Activated CD8-positive, alpha-beta T cell treated with anti-CD3 and anti-CD28 coated beads for 36 hours (primary cell): Measurements from ENCODE around the gene OR2T10. TPM values are rescaled to one million over a fixed set of nuclear protein-coding genes. Genes with fewer than 3 reads are reported as not detected.
"Not testable (repeated sequence)": the region's sequence is repeated elsewhere in the genome, so short reads cannot be mapped to it uniquely, and the experiment has no call there.

Source experiments
- ATAC-seq: fragments of 200-7000 bp; cut with Tn5 transposase; one replicate; pipeline ENCODE4 v1.10.0; 2021; ENCODE audit warnings: mild to moderate bottlenecking, moderate library complexity
- CTCF ChIA-PET: fragments of 350-600 bp; sonication (Branson Sonifier 250); formaldehyde crosslinking; loops from one replicate; lab custom pipeline; 2021; ENCODE audit warnings: antibody characterized with exemption; lab: Charles Lee
- POLR2A ChIA-PET: fragments of 350-600 bp; sonication (Branson Sonifier 250); formaldehyde crosslinking; loops from one replicate; lab custom pipeline; 2021; ENCODE audit warnings: antibody characterized with exemption; lab: Charles Lee
- DNase-seq: peaks from one replicate; pipeline ENCODE4 v3.0.0-alpha.2; 2020
- H3K27ac Mint-ChIP-seq: one replicate; pipeline ENCODE4 v1.8.0; 2021; ENCODE audit warnings: mild to moderate bottlenecking, mixed read lengths
- H3K27me3 Mint-ChIP-seq: one replicate; pipeline ENCODE4 v1.8.0; 2021; ENCODE audit warnings: mixed read lengths
- H3K36me3 Mint-ChIP-seq: one replicate; pipeline ENCODE4 v1.8.0; 2021; ENCODE audit warnings: low read depth, mixed read lengths
- H3K4me1 Mint-ChIP-seq: one replicate; pipeline ENCODE4 v1.8.0; 2021; ENCODE audit warnings: low read depth, mixed read lengths
- H3K4me3 Mint-ChIP-seq: one replicate; pipeline ENCODE4 v1.8.0; 2021; ENCODE audit warnings: mild to moderate bottlenecking, moderate library complexity, mixed read lengths
- H3K9me3 Mint-ChIP-seq: one replicate; pipeline ENCODE4 v1.8.0; 2021; ENCODE audit warnings: mixed read lengths
- intact Hi-C: fragments of 100-400 bp; cut with micrococcal nuclease; formaldehyde crosslinking; loops from one replicate; pipeline ENCODE4 v1.10.0; 2022
- total RNA-seq, 2 experiments: library from RNA; stranded (reverse); gene quantifications; one replicate each; pipeline ENCODE4 v1.2.3, GENCODE V29; 2021
- TF ChIP-seq, protein P1 (sequence below): fragments of 200-600 bp; IDR thresholded peaks from one replicate; pipeline ENCODE4 v1.8.0; 2022; ENCODE audit warnings: antibody characterized with exemption, mild to moderate bottlenecking

The OR2T10 gene
- total RNA-seq, 2 experiments from 2014 or later: not detected

DNA sequence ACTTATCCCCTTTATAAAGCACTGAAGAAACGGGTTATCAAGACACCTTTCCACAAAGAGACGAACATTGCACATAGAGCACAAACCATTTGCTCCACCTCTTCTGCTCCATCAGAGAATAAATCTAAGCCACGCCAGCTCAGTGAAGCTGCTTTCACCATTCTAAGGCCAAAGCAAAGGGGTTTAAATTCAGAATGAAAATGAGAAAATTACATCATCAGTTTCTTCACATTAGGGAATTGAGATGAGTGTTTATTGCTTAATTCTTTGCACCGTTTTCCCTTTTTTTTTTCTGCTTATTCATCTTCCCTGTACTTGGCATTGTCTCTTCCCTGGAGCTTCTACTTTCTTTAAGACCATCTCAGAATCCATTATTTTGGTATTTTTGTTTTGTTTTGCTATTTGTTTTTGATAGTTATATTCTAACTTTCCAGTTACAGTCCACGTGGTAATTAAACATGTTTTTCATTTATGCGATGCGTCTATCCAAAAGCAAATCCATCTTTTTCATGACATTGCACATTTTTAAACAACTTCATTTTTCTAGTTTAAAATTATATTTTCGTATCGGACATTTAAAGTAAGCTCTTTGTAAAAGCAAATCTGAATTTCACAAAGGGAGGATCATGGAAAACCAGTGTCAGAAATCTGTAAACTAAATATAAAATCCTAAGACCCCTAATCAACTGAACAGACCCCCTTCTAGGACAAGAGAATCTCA, 21.1 kb downstream of the OR2T10 start:
- peaks cover 2% of the 10 kb centered on the region for H3K9me3 Mint-ChIP-seq
- POLR2A ChIA-PET: no interaction called here
- peaks cover 2% of the 10 kb centered on the region for H3K27me3 Mint-ChIP-seq
- H3K27ac Mint-ChIP-seq: no peak overlapping the region
- TF ChIP-seq, protein P1, sequence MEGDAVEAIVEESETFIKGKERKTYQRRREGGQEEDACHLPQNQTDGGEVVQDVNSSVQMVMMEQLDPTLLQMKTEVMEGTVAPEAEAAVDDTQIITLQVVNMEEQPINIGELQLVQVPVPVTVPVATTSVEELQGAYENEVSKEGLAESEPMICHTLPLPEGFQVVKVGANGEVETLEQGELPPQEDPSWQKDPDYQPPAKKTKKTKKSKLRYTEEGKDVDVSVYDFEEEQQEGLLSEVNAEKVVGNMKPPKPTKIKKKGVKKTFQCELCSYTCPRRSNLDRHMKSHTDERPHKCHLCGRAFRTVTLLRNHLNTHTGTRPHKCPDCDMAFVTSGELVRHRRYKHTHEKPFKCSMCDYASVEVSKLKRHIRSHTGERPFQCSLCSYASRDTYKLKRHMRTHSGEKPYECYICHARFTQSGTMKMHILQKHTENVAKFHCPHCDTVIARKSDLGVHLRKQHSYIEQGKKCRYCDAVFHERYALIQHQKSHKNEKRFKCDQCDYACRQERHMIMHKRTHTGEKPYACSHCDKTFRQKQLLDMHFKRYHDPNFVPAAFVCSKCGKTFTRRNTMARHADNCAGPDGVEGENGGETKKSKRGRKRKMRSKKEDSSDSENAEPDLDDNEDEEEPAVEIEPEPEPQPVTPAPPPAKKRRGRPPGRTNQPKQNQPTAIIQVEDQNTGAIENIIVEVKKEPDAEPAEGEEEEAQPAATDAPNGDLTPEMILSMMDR: no peak
- H3K36me3 Mint-ChIP-seq: no peaks in the 10 kb centered on the region
- CTCF ChIA-PET: no interaction called here
- H3K4me3 Mint-ChIP-seq: no peak overlapping the region
- H3K4me1 Mint-ChIP-seq: peaks cover 5% of the 10 kb centered on the region
- no peak for ATAC-seq
- intact Hi-C loops: no loop called here
- no peak for DNase-seq

GRCh38 chr1:248574657-248575056, 22.8 kb downstream of the OR2T10 start, which contains the start of gene OR2T34:
Gene OR2T34 (minus strand): TSS chr1:248574757. CDS start chr1:248574757, 0 bp downstream.
- CTCF ChIA-PET: not testable (repeated sequence)

DNA sequence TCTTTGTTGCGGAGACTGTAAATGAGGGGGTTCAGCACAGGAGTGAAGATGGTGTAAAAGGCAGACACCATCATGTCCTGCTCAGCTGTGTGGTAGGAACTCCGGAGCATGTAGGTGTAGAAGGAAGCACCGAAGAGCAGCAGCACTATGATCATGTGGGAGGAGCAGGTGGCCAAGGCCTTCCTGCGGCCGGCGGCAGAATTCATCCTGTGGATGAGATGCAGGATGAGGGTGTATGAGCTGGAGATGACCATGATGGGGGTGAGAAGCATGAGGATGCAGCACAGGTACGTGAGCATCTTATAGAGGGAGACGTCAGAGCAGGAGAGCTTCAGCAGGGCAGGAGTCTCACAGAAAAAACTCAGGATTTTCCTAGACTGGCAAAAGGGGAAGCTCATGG, 23.6 kb downstream of the OR2T10 start:
- DNase-seq, intact Hi-C loops: not testable (repeated sequence)

More at GRCh38 chr1:248574657-248575056, 22.8 kb downstream of the OR2T10 start, which contains the start of gene OR2T34:
- H3K4me3 Mint-ChIP-seq, H3K9me3 Mint-ChIP-seq, DNase-seq, intact Hi-C loops, H3K4me1 Mint-ChIP-seq, H3K27ac Mint-ChIP-seq, H3K36me3 Mint-ChIP-seq, POLR2A ChIA-PET, ATAC-seq, H3K27me3 Mint-ChIP-seq: not testable (repeated sequence)

GRCh38 chr1:248572049-248572448, 25.5 kb downstream of the OR2T10 start:
- H3K36me3 Mint-ChIP-seq, ATAC-seq, H3K27me3 Mint-ChIP-seq, CTCF ChIA-PET, H3K27ac Mint-ChIP-seq, H3K4me3 Mint-ChIP-seq, POLR2A ChIA-PET, DNase-seq, intact Hi-C loops, H3K9me3 Mint-ChIP-seq, H3K4me1 Mint-ChIP-seq: not testable (repeated sequence)

More for the DNA sequence above, 23.6 kb downstream of the OR2T10 start:
- ATAC-seq, H3K27ac Mint-ChIP-seq, H3K36me3 Mint-ChIP-seq, H3K27me3 Mint-ChIP-seq, H3K4me3 Mint-ChIP-seq, CTCF ChIA-PET, H3K9me3 Mint-ChIP-seq, POLR2A ChIA-PET, H3K4me1 Mint-ChIP-seq: not testable (repeated sequence)

GRCh38 chr1:248570811-248571210, 26.7 kb downstream of the OR2T10 start:
- ATAC-seq, intact Hi-C loops, POLR2A ChIA-PET, H3K4me1 Mint-ChIP-seq, DNase-seq, H3K27me3 Mint-ChIP-seq, H3K4me3 Mint-ChIP-seq, H3K9me3 Mint-ChIP-seq, CTCF ChIA-PET, H3K36me3 Mint-ChIP-seq, H3K27ac Mint-ChIP-seq: not testable (repeated sequence)

- H3K27ac Mint-ChIP-seq, H3K4me3 Mint-ChIP-seq, intact Hi-C loops, H3K36me3 Mint-ChIP-seq, CTCF ChIA-PET, H3K4me1 Mint-ChIP-seq, DNase-seq, POLR2A ChIA-PET, H3K27me3 Mint-ChIP-seq, ATAC-seq, H3K9me3 Mint-ChIP-seq: not testable (repeated sequence)
Measured at GRCh38 chr1:248569049-248569448, 28.5 kb downstream of the OR2T10 start.

DNA sequence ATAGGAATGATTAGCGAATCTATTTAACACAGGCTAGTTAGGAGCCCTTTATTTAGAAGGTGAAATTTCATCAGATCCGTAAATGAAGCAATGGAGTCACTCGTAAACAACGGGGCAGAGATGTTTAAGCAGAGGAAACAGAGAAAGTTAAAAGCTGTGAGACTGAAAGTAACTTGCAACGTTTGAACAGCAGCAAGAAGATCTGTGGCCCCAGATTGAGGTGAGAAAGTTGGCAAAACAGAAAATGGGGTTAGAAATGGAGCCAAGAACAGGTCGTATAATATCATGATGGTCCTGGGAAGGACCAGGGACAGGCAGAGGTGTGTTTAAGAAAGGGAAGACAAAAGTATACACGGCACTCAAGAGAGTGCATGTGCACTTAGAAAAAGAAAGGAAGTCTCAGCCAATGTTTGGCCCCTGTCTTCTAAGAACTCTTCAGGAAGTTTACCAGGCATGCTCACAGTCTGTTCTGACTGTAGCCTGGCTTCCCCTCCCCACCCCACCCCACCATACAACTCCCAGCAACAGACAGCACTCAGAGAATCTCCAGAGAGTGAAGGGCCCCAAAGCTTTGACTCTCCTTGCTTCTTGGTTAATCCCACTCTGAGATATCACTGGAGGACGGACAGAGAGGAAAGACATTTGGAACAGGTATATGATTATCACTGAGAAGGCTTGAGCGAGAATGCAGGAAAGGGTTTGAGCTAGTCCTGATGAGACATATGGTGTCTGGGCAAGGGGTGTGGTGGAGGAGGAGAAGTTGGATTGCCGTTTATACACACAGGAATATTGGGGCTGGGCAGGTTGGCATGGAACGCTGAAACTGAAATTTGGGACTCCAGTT, 31.7 kb downstream of the OR2T10 start:
- H3K4me1 Mint-ChIP-seq, POLR2A ChIA-PET, H3K36me3 Mint-ChIP-seq, intact Hi-C loops, H3K27me3 Mint-ChIP-seq, CTCF ChIA-PET, H3K9me3 Mint-ChIP-seq: not testable (repeated sequence)
- DNase-seq (peak; percentile 29), ATAC-seq (peak; percentile 92)
- peak overlapping the region; percentile 74 for H3K4me3 Mint-ChIP-seq
- peak overlapping the region; percentile 92 for H3K27ac Mint-ChIP-seq

DNA sequence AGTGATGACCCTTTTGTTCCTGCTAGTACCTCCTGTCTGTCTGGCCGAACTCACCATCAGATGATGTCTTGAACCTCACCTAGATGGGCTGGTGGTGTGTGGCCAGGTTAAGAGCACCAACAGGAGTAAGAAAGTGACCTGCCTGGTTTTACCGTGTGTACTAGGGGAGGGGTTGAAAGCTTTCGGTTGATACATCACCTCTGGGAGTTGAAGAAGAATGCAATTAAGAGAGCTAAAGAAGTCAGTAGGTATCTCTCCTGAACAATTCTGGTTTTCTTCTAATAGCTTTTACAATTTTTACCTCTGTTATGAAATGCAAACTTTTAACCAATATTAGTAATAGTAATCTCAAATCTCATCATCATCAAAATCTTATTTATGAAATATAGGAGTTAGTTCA, 34.8 kb downstream of the OR2T10 start, which contains the start of gene OR2T29:
OR2T29 (minus strand) TSS at position 101 of the 400 bp plus-strand sequence. CDS start 3,281 bp downstream, outside the sequence.
- not testable (repeated sequence) for H3K36me3 Mint-ChIP-seq, H3K9me3 Mint-ChIP-seq

GRCh38 chr1:248551027-248551426, 46.5 kb downstream of the OR2T10 start:
- H3K4me3 Mint-ChIP-seq, ATAC-seq, POLR2A ChIA-PET, DNase-seq, CTCF ChIA-PET, H3K27ac Mint-ChIP-seq, intact Hi-C loops, H3K27me3 Mint-ChIP-seq, H3K4me1 Mint-ChIP-seq, H3K36me3 Mint-ChIP-seq, H3K9me3 Mint-ChIP-seq: not testable (repeated sequence)

More for the DNA sequence above, 34.8 kb downstream of the OR2T10 start, which contains the start of gene OR2T29:
- ATAC-seq, H3K27me3 Mint-ChIP-seq, H3K4me3 Mint-ChIP-seq, intact Hi-C loops, DNase-seq, H3K4me1 Mint-ChIP-seq, CTCF ChIA-PET, H3K27ac Mint-ChIP-seq, POLR2A ChIA-PET: not testable (repeated sequence)

DNA sequence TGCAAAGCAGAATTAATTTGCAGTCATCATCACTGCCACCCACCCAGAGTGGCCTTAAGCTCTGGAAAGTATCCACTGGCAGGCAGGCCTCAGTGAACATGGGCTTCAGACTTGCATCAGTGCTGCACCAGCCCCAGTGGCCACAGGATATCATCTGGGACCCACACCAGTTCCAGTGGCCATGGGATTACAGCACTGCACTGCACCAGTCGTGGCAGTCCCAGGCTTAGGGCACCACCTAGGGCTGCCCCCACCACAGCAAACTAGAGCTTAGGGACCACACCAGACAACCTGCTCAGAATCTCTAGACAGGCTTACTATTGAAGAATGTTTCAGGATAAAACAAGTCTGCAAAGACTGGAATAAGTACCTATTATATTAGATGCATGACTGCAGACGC, 50.1 kb downstream of the OR2T10 start:
- H3K27ac Mint-ChIP-seq, CTCF ChIA-PET, DNase-seq, H3K4me1 Mint-ChIP-seq, POLR2A ChIA-PET, H3K9me3 Mint-ChIP-seq, H3K36me3 Mint-ChIP-seq, ATAC-seq, H3K4me3 Mint-ChIP-seq, H3K27me3 Mint-ChIP-seq, intact Hi-C loops: not testable (repeated sequence)
